GM21423 (cell line): Measurements from ENCODE around the gene COL6A2.
"Not testable (repeated sequence)": the region's sequence is repeated elsewhere in the genome, so short reads cannot be mapped to it uniquely, and the experiment has no call there.

Experiments used
- ATAC-seq: cut with Tn5 transposase; IDR thresholded peaks from one replicate; pipeline ENCODE4 v1.9.1; 2021; ENCODE audit warnings: mild to moderate bottlenecking, moderate library complexity; ENCODE audit not compliant: unreplicated experiment

COL6A2 gene

DNA sequence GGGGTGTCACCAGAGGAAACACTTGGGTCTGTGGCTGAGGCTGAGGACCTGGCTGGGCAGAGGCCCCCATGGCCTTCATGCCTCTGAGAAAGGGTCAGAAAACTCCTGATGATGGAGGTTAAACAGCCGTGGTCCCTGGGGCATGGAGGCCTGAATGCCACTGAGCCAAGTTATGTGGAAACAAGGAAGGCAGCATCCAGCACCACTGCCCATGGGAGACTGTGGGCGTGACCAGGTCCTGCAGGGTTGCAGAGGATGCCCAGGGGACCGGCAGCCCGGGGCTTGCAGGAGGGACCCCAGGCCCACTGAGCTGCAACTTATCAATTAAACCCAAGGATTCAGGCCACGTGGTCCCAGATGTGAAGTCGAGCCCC lies 18.9 kb upstream of the COL6A2 start:
- no peak for ATAC-seq

- ATAC-seq: no peak
These were observed 18.4 kb upstream of the COL6A2 start for GRCh38 chr21:46079352-46080170.

DNA sequence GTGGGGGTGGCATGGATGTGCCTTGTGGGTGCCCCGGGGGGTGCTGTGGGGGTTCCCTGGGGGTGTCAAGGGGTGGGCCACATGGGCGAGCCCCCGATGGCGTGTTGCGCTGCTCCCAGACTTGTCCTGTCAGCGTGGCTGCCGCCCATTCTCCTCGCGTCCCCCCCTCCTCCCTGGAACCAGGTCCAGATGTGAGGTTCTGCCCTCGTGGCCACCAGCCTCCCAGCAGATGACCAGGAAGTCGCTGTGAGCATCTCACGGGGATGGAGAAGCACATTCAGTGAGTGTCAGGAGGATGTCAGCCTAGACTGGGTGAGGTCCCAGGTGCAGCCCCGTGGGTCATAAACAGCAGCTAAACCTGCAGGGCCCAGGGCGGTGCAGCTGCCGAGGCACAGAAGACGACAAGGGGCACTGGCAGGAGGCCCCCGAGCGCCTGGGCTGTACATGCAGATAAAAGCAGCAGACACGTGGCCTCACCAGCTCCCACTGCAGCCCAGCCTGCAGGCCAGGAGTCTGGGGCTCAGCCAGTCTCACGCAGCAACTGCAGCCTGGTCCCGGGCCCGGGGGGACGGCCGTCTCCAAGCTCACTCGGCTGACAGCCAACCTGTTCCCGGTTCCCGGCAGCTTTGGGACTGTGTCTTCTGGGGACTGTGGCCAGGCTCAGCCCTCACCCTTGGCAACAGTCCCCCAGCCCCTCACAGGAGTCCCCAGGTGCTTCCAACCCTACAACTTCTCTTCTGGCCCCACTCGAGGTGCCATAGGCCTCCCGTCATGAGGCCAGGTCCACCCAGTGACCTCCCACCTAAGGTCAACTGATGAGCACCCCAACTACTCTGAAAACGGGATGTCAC lies 17.5 kb upstream of the COL6A2 start:
- no peak for ATAC-seq

- ATAC-seq: no peak
These were observed 16.7 kb upstream of the COL6A2 start for GRCh38 chr21:46081022-46081861.

DNA sequence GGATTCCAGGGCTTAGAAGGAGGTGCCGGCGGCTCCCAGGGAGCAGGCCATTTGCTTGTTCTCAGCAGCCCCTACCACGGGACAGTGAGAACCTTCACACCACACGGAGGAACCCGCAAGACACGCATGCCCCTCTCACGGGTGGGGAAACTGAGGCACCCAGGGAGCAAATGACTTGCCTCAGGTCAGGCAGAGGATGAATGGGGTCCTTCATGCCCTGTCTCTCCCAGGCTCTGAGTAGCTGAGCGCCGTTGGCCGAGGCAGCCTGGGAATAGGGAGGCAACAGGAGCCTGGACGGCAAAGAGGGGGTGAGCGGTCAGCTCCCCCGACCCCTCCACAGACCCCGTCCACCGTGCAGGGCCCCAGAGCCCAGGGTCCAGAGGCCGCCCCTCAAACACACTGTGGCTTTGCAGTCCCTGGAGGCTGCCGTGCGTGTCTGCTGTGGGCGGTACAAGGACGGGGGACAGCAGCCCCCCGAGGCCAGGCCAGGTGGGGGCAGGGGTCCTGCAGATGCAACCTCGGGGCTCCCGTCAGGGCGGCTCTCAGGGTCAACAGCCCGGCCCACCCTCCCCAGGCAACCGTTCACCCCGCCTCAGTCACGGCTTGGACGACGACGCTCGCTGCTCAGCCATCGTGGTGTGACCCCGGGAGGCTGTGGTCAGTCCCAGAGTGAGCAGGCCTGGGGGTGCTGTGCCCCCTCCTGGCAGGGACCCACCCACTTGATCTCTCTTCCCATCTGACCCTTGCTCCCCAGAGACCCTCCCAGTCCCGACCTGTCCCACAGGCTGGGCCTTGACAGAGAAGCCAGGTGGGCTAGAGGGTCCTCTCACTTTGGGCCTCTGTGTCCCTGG lies 15.8 kb upstream of the COL6A2 start:
- no peak for ATAC-seq

GRCh38 chr21:46082713-46082962 lies 15.3 kb upstream of the COL6A2 start:
- no peak for ATAC-seq

DNA sequence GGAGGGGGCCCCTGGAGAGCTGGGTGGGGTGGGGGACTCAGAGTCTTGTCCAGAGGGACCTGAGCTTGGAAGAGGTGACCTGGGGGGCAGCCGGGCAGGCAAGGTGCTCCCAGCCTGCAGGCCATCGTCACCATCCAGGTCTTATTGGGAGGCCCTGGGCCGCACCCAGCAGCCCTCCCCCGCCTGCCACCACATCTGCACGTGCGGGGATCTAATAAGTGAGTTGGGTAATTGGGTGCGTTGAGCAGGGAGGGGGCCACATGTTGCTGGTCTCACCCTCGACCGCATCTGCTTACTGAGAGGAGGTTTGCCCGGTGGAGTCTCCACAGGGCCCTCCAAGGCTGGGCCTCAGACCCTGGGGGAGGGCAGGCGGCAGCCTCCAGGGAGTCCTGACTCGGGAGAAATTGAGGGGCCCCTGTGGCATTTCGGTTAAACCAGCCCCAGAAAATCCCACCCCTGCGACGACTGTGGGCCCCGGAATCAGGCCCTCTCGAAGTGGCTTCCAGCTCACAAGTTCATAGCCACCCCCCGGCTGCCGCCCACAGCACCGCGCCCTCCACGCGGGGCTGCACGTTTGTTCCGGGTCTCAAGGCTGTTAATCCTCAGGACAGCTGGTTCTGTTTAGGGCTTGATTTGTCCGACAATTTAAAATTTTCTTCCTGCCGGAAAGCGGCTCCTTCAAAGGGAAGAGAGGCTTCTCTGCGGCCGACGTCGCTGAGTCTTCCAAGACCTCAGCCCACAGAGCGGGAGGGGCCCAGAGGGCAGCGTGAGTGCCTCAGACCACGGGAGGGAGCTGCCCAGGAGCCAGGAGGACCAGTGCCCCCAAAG lies 14.7 kb upstream of the COL6A2 start:
- no peak for ATAC-seq

GRCh38 chr21:46083791-46084561 lies 13.9 kb upstream of the COL6A2 start:
- ATAC-seq: no peak

DNA sequence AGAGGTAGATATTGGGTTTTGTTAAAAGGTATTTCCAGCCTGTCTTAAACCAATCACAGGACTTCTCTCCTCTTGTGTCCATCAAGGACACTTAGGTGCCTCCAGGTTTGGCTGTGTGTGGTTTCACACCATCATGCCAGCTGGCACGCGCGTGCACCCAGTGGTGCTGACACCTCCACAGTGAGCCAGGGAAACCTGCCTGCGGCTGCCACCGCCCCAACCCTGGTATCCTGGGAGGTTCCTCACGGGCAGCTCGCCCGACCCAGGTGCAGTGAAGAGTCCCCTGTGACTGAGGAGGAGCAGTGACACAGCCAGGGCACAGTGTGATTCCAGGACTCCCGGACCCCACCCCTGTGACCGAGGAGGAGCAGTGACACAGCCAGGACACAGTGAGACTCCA lies 13.2 kb upstream of the COL6A2 start:
- ATAC-seq: no peak

- ATAC-seq: not testable (repeated sequence)
These were observed 12.7 kb upstream of the COL6A2 start for GRCh38 chr21:46085259-46085658.

DNA sequence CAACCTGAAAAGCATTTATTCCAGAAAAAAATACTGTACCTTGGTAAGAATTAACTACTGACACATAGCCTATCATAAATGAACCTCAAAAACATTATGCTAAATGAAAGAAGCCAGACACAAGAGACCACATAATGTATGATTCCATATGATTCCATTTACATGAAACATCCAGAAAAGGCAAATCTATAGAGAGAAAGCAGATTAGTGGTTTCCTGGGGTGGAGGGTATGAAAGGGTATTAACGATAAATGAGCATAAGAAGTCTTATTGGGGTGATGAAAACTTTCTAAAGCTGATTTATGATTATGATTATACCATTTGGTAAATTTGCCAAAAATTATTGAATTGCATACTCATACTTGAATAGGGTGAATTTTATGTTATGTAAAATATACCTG lies 10.3 kb upstream of the COL6A2 start:
- no peak for ATAC-seq

DNA sequence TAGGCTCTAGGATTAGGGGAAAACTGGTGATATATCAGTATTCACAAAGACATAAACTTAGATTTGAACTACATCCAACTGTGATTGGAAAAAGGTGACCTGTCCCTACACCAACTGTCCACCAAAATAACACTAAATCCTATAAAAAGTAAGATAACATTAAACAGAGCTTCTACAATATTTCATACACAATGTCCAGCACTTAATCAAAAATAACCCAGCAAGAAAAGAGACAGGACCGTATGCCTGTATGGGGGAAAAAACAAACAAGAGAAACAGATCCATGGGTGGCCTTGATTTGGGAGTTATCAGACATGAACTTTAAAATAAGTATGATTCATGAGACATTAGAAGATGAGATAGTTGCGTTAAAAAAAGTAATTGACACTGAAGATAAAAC lies 9.7 kb upstream of the COL6A2 start:
- ATAC-seq: no peak

DNA sequence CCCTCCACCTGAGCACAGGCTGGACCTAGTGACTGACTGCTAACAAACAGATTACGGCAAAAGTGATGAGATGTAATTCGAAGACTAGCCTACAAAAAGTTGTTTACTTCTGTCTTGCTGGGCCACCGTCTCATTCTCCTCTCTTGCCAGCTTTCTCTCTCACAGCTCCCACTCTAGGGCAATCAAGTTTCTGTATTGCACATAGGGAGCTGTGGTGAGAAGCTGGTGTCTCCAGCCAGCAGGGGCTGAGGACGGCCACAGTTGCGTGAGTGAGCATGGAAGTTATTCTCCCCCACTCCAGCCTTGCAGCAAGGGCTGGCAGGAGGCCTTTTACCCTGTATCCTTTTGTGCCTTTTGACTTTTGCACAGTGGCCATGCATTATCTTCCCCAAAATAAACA lies 8.6 kb upstream of the COL6A2 start:
- no peak for ATAC-seq

DNA sequence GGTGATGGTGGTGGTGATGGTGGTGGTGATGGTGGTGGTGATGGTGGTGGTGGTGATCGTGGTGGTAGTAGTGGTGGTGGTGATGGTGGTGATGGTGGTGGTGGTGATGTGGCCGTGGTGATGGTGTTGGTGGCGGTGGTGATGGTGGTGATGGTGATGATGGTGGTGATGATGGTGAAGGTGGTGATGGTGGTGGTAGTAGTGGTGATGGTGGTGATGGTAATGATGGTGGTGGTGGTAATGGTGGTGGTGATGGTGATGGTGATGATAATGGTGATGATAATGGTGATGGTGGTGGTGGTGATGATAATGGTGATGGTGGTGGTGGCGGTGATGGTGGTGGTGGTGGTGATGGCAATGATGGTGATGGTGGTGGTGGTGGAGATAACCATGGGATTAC lies 6.8 kb upstream of the COL6A2 start:
- ATAC-seq: no peak

GRCh38 chr21:46091631-46092025 lies 6.3 kb upstream of the COL6A2 start:
- ATAC-seq: no peak

GRCh38 chr21:46092026-46092764 lies 5.7 kb upstream of the COL6A2 start:
- no peak for ATAC-seq

GRCh38 chr21:46092811-46093667 lies 4.9 kb upstream of the COL6A2 start:
- ATAC-seq: no peak
